IMR-90 (cell line): Measurements from ENCODE around the gene KNG1. TPM values are rescaled to one million over a fixed set of nuclear protein-coding genes. Genes with fewer than 3 reads are reported as not detected.

Source experiments
- ATAC-seq: fragments of 200-7000 bp; cut with Tn5 transposase; 2 replicates; pipeline ENCODE4 v1.9.1; 2020; ENCODE audit warnings: low read depth, mild to moderate bottlenecking, moderate library complexity
- BruUV-seq: library from RNA; stranded (reverse); fragments of 400-500 nt; replicated peaks from 2 replicates; lab custom pipeline; 2021; lab: Mats Ljungman, UMichigan
- CTCF ChIA-PET: fragments of 300-600 bp; formaldehyde crosslinking; extraction: SDS; loops from one replicate; lab custom pipeline; 2021; ENCODE audit warnings: antibody characterized with exemption; lab: Yijun Ruan, JAX
- POLR2A ChIA-PET: fragments of 300-600 bp; sonication (Branson Sonifier 250); formaldehyde crosslinking; loops from one replicate; lab custom pipeline; 2022; ENCODE audit warnings: antibody characterized with exemption; ENCODE audit not compliant: unreplicated experiment; lab: Charles Lee
- DNase-seq: peaks from one replicate; pipeline ENCODE4 v3.0.0; 2013
- H2AFZ ChIP-seq: replicated peaks from 2 replicates; pipeline ENCODE3; 2013; ENCODE audit warnings: low read length, mild to moderate bottlenecking; ENCODE audit not compliant: poor library complexity
- H2AK5ac ChIP-seq: 2 replicates; pipeline ENCODE4 v1.6.1; 2013; ENCODE audit warnings: low read depth, low read length, inconsistent platforms
- H2AK9ac ChIP-seq: replicated peaks from 2 replicates; pipeline ENCODE3; 2013; ENCODE audit warnings: mild to moderate bottlenecking, low read depth, low read length, moderate library complexity; ENCODE audit not compliant: poor library complexity
- H2BK120ac ChIP-seq: 2 replicates; pipeline ENCODE4 v1.6.1; 2013; ENCODE audit warnings: low read depth, low read length, inconsistent platforms
- H2BK15ac ChIP-seq: 3 replicates; pipeline ENCODE4 v1.6.1; 2013; ENCODE audit warnings: low read depth, low read length, inconsistent platforms
- H2BK20ac ChIP-seq: 2 replicates; pipeline ENCODE4 v1.6.1; 2013; ENCODE audit warnings: low read depth, mild to moderate bottlenecking, inconsistent platforms, low read length, moderate library complexity
- H2BK5ac ChIP-seq: 2 replicates; pipeline ENCODE4 v1.6.1; 2013; ENCODE audit warnings: mild to moderate bottlenecking, low read depth, low read length, inconsistent platforms; ENCODE audit not compliant: poor library complexity, severe bottlenecking
- H3K14ac ChIP-seq: replicated peaks from 2 replicates; pipeline ENCODE4 v1.6.1; 2013; ENCODE audit warnings: low read depth, low read length, inconsistent platforms
- H3K18ac ChIP-seq: 2 replicates; pipeline ENCODE4 v1.6.1; 2013; ENCODE audit warnings: low read depth, low read length, control low read depth
- H3K23ac ChIP-seq: 2 replicates; pipeline ENCODE4 v1.6.1; 2013; ENCODE audit warnings: low read depth, low read length, inconsistent platforms
- H3K27ac ChIP-seq: 2 replicates; pipeline ENCODE4 v1.5.1; 2013; ENCODE audit warnings: mild to moderate bottlenecking, control low read depth, low read length; ENCODE audit not compliant: insufficient read depth
- H3K27me3 ChIP-seq: 2 replicates; pipeline ENCODE4 v1.6.1; 2013; ENCODE audit warnings: low read length; ENCODE audit not compliant: control insufficient read depth, insufficient read depth
- H3K36me3 ChIP-seq: 2 replicates; pipeline ENCODE4 v1.6.1; 2013; ENCODE audit warnings: low read length, mixed read lengths; ENCODE audit not compliant: control insufficient read depth, insufficient read depth
- H3K4ac ChIP-seq: 2 replicates; pipeline ENCODE4 v1.6.1; 2013; ENCODE audit warnings: low read depth, low read length, inconsistent platforms
- H3K4me1 ChIP-seq: 2 replicates; pipeline ENCODE4 v1.6.1; 2013; ENCODE audit warnings: low read length, mixed read lengths; ENCODE audit not compliant: control insufficient read depth, insufficient read depth
- H3K4me2 ChIP-seq: 2 replicates; pipeline ENCODE4 v1.6.1; 2013; ENCODE audit warnings: low read depth, mild to moderate bottlenecking, control low read depth, low read length, moderate library complexity
- H3K4me3 ChIP-seq: 2 replicates; pipeline ENCODE4 v1.5.1; 2013; ENCODE audit warnings: low read depth, mild to moderate bottlenecking, control low read depth, low read length, moderate library complexity; ENCODE audit not compliant: insufficient read depth
- H3K56ac ChIP-seq: 2 replicates; pipeline ENCODE4 v1.6.1; 2013; ENCODE audit warnings: low read length, inconsistent platforms; ENCODE audit not compliant: insufficient read depth; ENCODE audit errors: extremely low read depth
- H3K79me1 ChIP-seq, 2 experiments: 2 replicates each; pipeline ENCODE4 v1.6.1; 2013; ENCODE audit warnings: low read length in 2 of 2, inconsistent platforms in 1 of 2, low read depth in 1 of 2
- H3K9ac ChIP-seq: 2 replicates; pipeline ENCODE4 v1.6.1; 2013; ENCODE audit warnings: low read depth, low read length, control low read depth
- H3K9me1 ChIP-seq: 2 replicates; pipeline ENCODE4 v1.6.1; 2013; ENCODE audit warnings: low read length, inconsistent platforms; ENCODE audit not compliant: insufficient read depth
- H3K9me3 ChIP-seq: 2 replicates; pipeline ENCODE4 v1.6.1; 2013; ENCODE audit warnings: low read length; ENCODE audit not compliant: control insufficient read depth, insufficient read depth
- H4K20me1 ChIP-seq: 2 replicates; pipeline ENCODE4 v1.6.1; 2013; ENCODE audit warnings: low read length, inconsistent platforms; ENCODE audit not compliant: insufficient read depth
- H4K5ac ChIP-seq: 2 replicates; pipeline ENCODE4 v1.6.1; 2013; ENCODE audit warnings: mild to moderate bottlenecking, low read depth, low read length, control low read depth
- H4K8ac ChIP-seq, 2 experiments: 2 replicates each; pipeline ENCODE4 v1.6.1; 2013; ENCODE audit warnings: low read depth in 2 of 2, low read length in 2 of 2, control low read depth in 1 of 2, inconsistent platforms in 1 of 2
- H4K91ac ChIP-seq: 2 replicates; pipeline ENCODE4 v1.6.1; 2013; ENCODE audit warnings: low read depth, low read length, inconsistent platforms; ENCODE audit not compliant: insufficient read depth
- BHLHE40 ChIP-seq: fragments of 150-350 bp; IDR thresholded peaks from 2 replicates; pipeline ENCODE4 v1.6.1; 2016; ENCODE audit warnings: mild to moderate bottlenecking, low read depth, low read length
- CEBPB ChIP-seq: IDR thresholded peaks from 2 replicates; pipeline ENCODE4 v1.6.1; 2012; ENCODE audit warnings: low read depth, low read length, improper control_type of control experiment
- CHD1 ChIP-seq: IDR thresholded peaks from 2 replicates; pipeline ENCODE4 v1.6.1; 2012; ENCODE audit warnings: low read depth, low read length, improper control_type of control experiment
- FOS ChIP-seq: fragments of 150-350 bp; IDR thresholded peaks from 2 replicates; pipeline ENCODE4 v1.6.1; 2016; ENCODE audit warnings: low read depth, low read length
- MAFK ChIP-seq: IDR thresholded peaks from 2 replicates; pipeline ENCODE4 v1.6.1; 2012; ENCODE audit warnings: low read depth, low read length, improper control_type of control experiment
- MAZ ChIP-seq: IDR thresholded peaks from 2 replicates; pipeline ENCODE4 v1.6.1; 2012; ENCODE audit warnings: low read depth, mild to moderate bottlenecking, low read length, improper control_type of control experiment, moderate library complexity, borderline replicate concordance
- MXI1 ChIP-seq: IDR thresholded peaks from 2 replicates; pipeline ENCODE4 v1.6.1; 2012; ENCODE audit warnings: low read depth, mild to moderate bottlenecking, low read length, moderate library complexity, borderline replicate concordance
- NFE2L2 ChIP-seq: fragments of 150-350 bp; IDR thresholded peaks from 2 replicates; pipeline ENCODE4 v1.6.1; 2016; ENCODE audit warnings: low read depth, mild to moderate bottlenecking, low read length
- POLR2A ChIP-seq: IDR thresholded peaks from 2 replicates; pipeline ENCODE4 v1.6.1; 2012; ENCODE audit warnings: mild to moderate bottlenecking, low read depth, low read length
- RAD21 ChIP-seq: IDR thresholded peaks from 2 replicates; pipeline ENCODE4 v1.6.1; 2012; ENCODE audit warnings: low read length, improper control_type of control experiment
- RCOR1 ChIP-seq: IDR thresholded peaks from 2 replicates; pipeline ENCODE4 v1.6.1; 2012; ENCODE audit warnings: mild to moderate bottlenecking, low read length, improper control_type of control experiment; ENCODE audit not compliant: insufficient replicate concordance
- RFX5 ChIP-seq: IDR thresholded peaks from 2 replicates; pipeline ENCODE4 v1.8.0; 2012; ENCODE audit warnings: low read depth, mild to moderate bottlenecking, low read length, moderate library complexity
- SMC3 ChIP-seq: fragments of 150-350 bp; IDR thresholded peaks from 2 replicates; pipeline ENCODE4 v1.6.1; 2016; ENCODE audit warnings: low read depth, mild to moderate bottlenecking, antibody characterized with exemption, low read length, moderate library complexity
- WGBS, 2 experiments: methylation state at CpG; one replicate each; pipeline versions ENCODE4 v1.1.5 to v1.1.7; 2013; ENCODE audit warnings: missing lambda C conversion rate in 2 of 2; ENCODE audit not compliant: insufficient read length in 1 of 2; ENCODE audit errors: extremely low coverage in 2 of 2; 5-methylcytosine and 5-hydroxymethylcytosine counted together
- dilution Hi-C: fragments of 300-500 bp; cut with HindIII; formaldehyde crosslinking; loops from one replicate; pipeline ENCODE4 v1.14.3; 2018; ENCODE audit warnings: low sequenced_read_pairs; ENCODE audit not compliant: unreplicated experiment
- in situ Hi-C: fragments of 300-500 bp; cut with MboI; formaldehyde crosslinking; loops from 3 replicates; pipeline ENCODE4 v1.14.3; 2019; ENCODE audit warnings: low sequenced_read_pairs, inconsistent platforms, mixed read lengths
- intact Hi-C: fragments of 100-400 bp; cut with micrococcal nuclease; formaldehyde crosslinking; loops from 2 replicates; pipeline ENCODE4 v1.10.0; 2022
- polyA plus RNA-seq, 3 experiments: library from polyadenylated mRNA; depleted of rRNA; stranded (reverse); fragments of >200 nt; gene quantifications; 2 replicates each; pipeline ENCODE4 v1.2.3, GENCODE V29; 2012; ENCODE audit warnings: low replicate concordance in 1 of 3
- total RNA-seq: library from RNA; depleted of rRNA; stranded (reverse); fragments of >200 nt; gene quantifications from 2 replicates; pipeline ENCODE4 v1.2.3, GENCODE V29; 2012
- TF ChIP-seq, protein P1 (sequence below): conservative IDR thresholded peaks from 2 replicates; pipeline ENCODE4 v1.5.1; 2012; ENCODE audit warnings: mild to moderate bottlenecking, low read depth, low read length, improper control_type of control experiment
- TF ChIP-seq, protein P2 (sequence below): fragments of 150-350 bp; IDR thresholded peaks from 2 replicates; pipeline ENCODE4 v1.6.1; 2017; ENCODE audit warnings: mild to moderate bottlenecking, antibody characterized with exemption, low read length, low read depth
- TF ChIP-seq, protein P3 (sequence below): fragments of 150-350 bp; IDR thresholded peaks from 2 replicates; pipeline ENCODE4 v1.6.1; 2016; ENCODE audit warnings: low read depth, mild to moderate bottlenecking, low read length, moderate library complexity, borderline replicate concordance

KNG1 gene
- total and polyA plus RNA-seq, 2 of the 4 experiments (the other 2 are of a cell fraction), result not detected

DNA sequence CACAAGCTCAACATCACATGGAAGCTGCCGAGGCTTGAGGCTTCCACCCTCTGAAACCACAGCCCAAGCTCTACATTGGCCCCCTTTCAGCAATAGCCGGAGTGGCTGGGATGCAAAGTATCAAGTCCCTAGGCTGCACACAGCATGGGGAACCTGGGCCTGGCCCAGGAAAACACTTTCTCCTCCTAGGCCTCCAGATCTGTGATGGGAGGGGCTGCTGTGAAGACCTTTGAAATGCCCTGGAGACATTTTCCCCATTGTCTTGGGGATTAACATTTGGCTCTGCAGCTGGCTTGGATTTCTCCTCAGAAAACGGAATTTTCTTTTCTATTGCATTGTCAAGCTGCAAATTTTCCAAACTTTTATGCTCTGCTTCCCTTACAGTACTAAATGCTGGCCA, 33.2 kb upstream of the KNG1 start:
- Histone ChIP-seq H3K36me3 (no peaks in the 10 kb centered on the region), H2BK5ac (no peak overlapping the region), H3K79me1 (no peaks in the 10 kb centered on the region), H3K4ac (no peak overlapping the region), H4K91ac (no peak overlapping the region), H3K4me3 (no peak overlapping the region), H3K14ac (no peak overlapping the region), H2BK120ac (no peak overlapping the region), H4K20me1 (no peaks in the 10 kb centered on the region), H3K56ac (no peak overlapping the region), H3K27me3 (peaks cover 3% of the 10 kb centered on the region; the same call in 1 of the 2 replicates), H2BK20ac (no peak overlapping the region), H3K9me3 (no peaks in the 10 kb centered on the region), H2AK5ac (no peak overlapping the region), H3K4me1 (no peaks in the 10 kb centered on the region), H2AFZ (no peak overlapping the region), H2BK15ac (no peak overlapping the region), H4K5ac (no peak overlapping the region), H3K9ac (no peak overlapping the region), H3K4me2 (no peak overlapping the region), H3K27ac (no peak overlapping the region), H3K23ac (no peak overlapping the region), H3K18ac (no peak overlapping the region), H2AK9ac (no peak overlapping the region), H3K9me1 (no peaks in the 10 kb centered on the region), H4K8ac (no peak overlapping the region)
- TF ChIP-seq, protein P1, sequence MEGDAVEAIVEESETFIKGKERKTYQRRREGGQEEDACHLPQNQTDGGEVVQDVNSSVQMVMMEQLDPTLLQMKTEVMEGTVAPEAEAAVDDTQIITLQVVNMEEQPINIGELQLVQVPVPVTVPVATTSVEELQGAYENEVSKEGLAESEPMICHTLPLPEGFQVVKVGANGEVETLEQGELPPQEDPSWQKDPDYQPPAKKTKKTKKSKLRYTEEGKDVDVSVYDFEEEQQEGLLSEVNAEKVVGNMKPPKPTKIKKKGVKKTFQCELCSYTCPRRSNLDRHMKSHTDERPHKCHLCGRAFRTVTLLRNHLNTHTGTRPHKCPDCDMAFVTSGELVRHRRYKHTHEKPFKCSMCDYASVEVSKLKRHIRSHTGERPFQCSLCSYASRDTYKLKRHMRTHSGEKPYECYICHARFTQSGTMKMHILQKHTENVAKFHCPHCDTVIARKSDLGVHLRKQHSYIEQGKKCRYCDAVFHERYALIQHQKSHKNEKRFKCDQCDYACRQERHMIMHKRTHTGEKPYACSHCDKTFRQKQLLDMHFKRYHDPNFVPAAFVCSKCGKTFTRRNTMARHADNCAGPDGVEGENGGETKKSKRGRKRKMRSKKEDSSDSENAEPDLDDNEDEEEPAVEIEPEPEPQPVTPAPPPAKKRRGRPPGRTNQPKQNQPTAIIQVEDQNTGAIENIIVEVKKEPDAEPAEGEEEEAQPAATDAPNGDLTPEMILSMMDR, result no peak
- TF ChIP-seq NFE2L2 (no peak), MXI1 (no peak), RFX5 (no peak), MAZ (no peak), RCOR1 (no peak), SMC3 (no peak), BHLHE40 (no peak), RAD21 (no peak), FOS (no peak), CHD1 (no peak), CEBPB (no peak), POLR2A (no peak), MAFK (no peak)
- TF ChIP-seq, protein P2, sequence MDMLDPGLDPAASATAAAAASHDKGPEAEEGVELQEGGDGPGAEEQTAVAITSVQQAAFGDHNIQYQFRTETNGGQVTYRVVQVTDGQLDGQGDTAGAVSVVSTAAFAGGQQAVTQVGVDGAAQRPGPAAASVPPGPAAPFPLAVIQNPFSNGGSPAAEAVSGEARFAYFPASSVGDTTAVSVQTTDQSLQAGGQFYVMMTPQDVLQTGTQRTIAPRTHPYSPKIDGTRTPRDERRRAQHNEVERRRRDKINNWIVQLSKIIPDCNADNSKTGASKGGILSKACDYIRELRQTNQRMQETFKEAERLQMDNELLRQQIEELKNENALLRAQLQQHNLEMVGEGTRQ, result no peak
- TF ChIP-seq, protein P3, sequence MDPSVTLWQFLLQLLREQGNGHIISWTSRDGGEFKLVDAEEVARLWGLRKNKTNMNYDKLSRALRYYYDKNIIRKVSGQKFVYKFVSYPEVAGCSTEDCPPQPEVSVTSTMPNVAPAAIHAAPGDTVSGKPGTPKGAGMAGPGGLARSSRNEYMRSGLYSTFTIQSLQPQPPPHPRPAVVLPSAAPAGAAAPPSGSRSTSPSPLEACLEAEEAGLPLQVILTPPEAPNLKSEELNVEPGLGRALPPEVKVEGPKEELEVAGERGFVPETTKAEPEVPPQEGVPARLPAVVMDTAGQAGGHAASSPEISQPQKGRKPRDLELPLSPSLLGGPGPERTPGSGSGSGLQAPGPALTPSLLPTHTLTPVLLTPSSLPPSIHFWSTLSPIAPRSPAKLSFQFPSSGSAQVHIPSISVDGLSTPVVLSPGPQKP, result no peak
- WGBS, 2 experiments, result no CpG with 5 or more reads among the region's 3 CpGs
- ChIA-PET CTCF (no interaction called here), POLR2A (no interaction called here)
- in situ Hi-C loops, result no loop called here
- dilution Hi-C loops, result no loop called here
- intact Hi-C loops, result no loop called here
- BruUV-seq, result no TSS peak
- DNase-seq (no peak), ATAC-seq (no peak)
